Subcutaneous preadipocyte (primary cell): Measurements from ENCODE around the gene NR2F6. TPM values are rescaled to one million over a fixed set of nuclear protein-coding genes. Genes with fewer than 3 reads are reported as not detected.

ENCODE experiments used
- total RNA-seq: library from RNA; depleted of rRNA; stranded (reverse); fragments of >200 nt; gene quantifications from 2 replicates; pipeline ENCODE4 v1.2.3, GENCODE V29; 2012

NR2F6 gene
- 26.8 and 40.1 TPM in 2 replicates for total RNA-seq

GRCh38 chr19:17245535-17245984 is at the start of gene NR2F6:
Gene NR2F6 (minus strand): TSS chr19:17245919. CDS start chr19:17245220, 699 bp downstream.

GRCh38 chr19:17281391-17282304 is 35.9 kb upstream of the NR2F6 start, which contains the start of gene ANKLE1:
Gene ANKLE1 (plus strand): TSS chr19:17281901. CDS start chr19:17281921, 20 bp downstream.

GRCh38 chr19:17266975-17267788 is 21.5 kb upstream of the NR2F6 start, which contains the start of gene BABAM1:
Gene BABAM1 (plus strand): TSS chr19:17267443. CDS start chr19:17268807, 1,364 bp downstream.

GRCh38 chr19:17264641-17264979 is 18.9 kb upstream of the NR2F6 start, which contains the start of gene USHBP1:
Gene USHBP1 (minus strand): TSS chr19:17264745. CDS start chr19:17264299, 446 bp downstream.

GRCh38 chr19:17226002-17226933 is 19.5 kb downstream of the NR2F6 start, which contains the start of gene OCEL1:
Gene OCEL1 (plus strand): TSS chr19:17226226. CDS start chr19:17226248, 22 bp downstream.

GRCh38 chr19:17215127-17215971 is 30.4 kb downstream of the NR2F6 start, which contains the start of gene USE1:
Gene USE1 (plus strand): TSS chr19:17215357. CDS start chr19:17215406, 49 bp downstream.

Other genes with a start within 250 kb of the NR2F6 start
- gene CPAMD8, start 219.1 kb downstream of the NR2F6 start, total RNA-seq, result 0.20 and 0.73 TPM in 2 replicates
- gene HAUS8, start 170.5 kb downstream of the NR2F6 start, total RNA-seq, result 3.3 and 6.3 TPM in 2 replicates
- 71.3 and 85.0 TPM in 2 replicates for gene MYO9B, start 170.1 kb downstream of the NR2F6 start, total RNA-seq
- gene USE1, start 30.6 kb downstream of the NR2F6 start, total RNA-seq, result 16.2 and 22.8 TPM in 2 replicates
- 2.5 and 2.9 TPM in 2 replicates for gene OCEL1, start 19.7 kb downstream of the NR2F6 start, total RNA-seq
- under 0.01 TPM in 1 of 2 replicates, not detected in the other for gene USHBP1, start 18.8 kb upstream of the NR2F6 start, total RNA-seq
- gene BABAM1, start 21.5 kb upstream of the NR2F6 start, total RNA-seq, result 91.7 and 105 TPM in 2 replicates
- gene ANKLE1, start 36.0 kb upstream of the NR2F6 start, total RNA-seq, result 0.37 and 0.39 TPM in 2 replicates
- 6.6 and 9.0 TPM in 2 replicates for gene ABHD8, start 57.5 kb upstream of the NR2F6 start, total RNA-seq
- gene MRPL34, start 60.0 kb upstream of the NR2F6 start, total RNA-seq, result 29.1 and 30.9 TPM in 2 replicates
- 7.7 and 15.4 TPM in 2 replicates for gene DDA1, start 63.6 kb upstream of the NR2F6 start, total RNA-seq
- gene ANO8, start 88.9 kb upstream of the NR2F6 start, total RNA-seq, result 4.8 and 5.1 TPM in 2 replicates
- gene GTPBP3, start 91.6 kb upstream of the NR2F6 start, total RNA-seq, result 10.3 and 18.8 TPM in 2 replicates
- gene PLVAP, start 131.4 kb upstream of the NR2F6 start, total RNA-seq, result not detected in 2 replicates
- gene CCDC194, start 148.3 kb upstream of the NR2F6 start, total RNA-seq, result not detected in 2 replicates
- gene BST2, start 159.7 kb upstream of the NR2F6 start, total RNA-seq, result 0.20 and 1.8 TPM in 2 replicates
- gene MVB12A, start 174.1 kb upstream of the NR2F6 start, total RNA-seq, result 45.7 and 49.2 TPM in 2 replicates
- not detected in 2 replicates for gene TMEM221, start 202.7 kb upstream of the NR2F6 start, total RNA-seq
- gene NXNL1, start 215.0 kb upstream of the NR2F6 start, total RNA-seq, result not detected in 2 replicates
- gene SLC27A1, start 224.6 kb upstream of the NR2F6 start, total RNA-seq, result 15.8 and 26.1 TPM in 2 replicates